HEK293 (cell line): ENCODE data around the gene LRRC53.

Experiments used
- HOXA7 ChIP-seq: sonication (generic); formaldehyde crosslinking; IDR thresholded peaks from 2 replicates; pipeline ENCODE4 v1.8.1; 2022; ENCODE audit warnings: missing genetic modification reagents, borderline replicate concordance
- SALL2 ChIP-seq: fragments of 450-650 bp; formaldehyde crosslinking; IDR thresholded peaks from 2 replicates; pipeline ENCODE4 v1.5.0; 2017; ENCODE audit warnings: missing biosample characterization, mild to moderate bottlenecking, missing genetic modification characterization, borderline replicate concordance
- TCF7L2 ChIP-seq: IDR thresholded peaks from 2 replicates; pipeline ENCODE4 v1.6.1; 2011; ENCODE audit warnings: low read depth, mild to moderate bottlenecking, inconsistent platforms, low read length, moderate library complexity, borderline replicate concordance
- ZNF416 ChIP-seq: fragments of 450-650 bp; formaldehyde crosslinking; IDR thresholded peaks from 2 replicates; pipeline ENCODE4 v1.5.1; 2016; ENCODE audit warnings: missing biosample characterization, missing genetic modification characterization
- TF ChIP-seq, protein P1 (sequence below): fragments of 450-650 bp; formaldehyde crosslinking; IDR thresholded peaks from 2 replicates; pipeline ENCODE4 v1.5.1; 2017; ENCODE audit warnings: missing biosample characterization, missing genetic modification characterization
- TF ChIP-seq, protein P2 (sequence below): fragments of 450-650 bp; formaldehyde crosslinking; IDR thresholded peaks from 2 replicates; pipeline ENCODE4 v1.5.1; 2016; ENCODE audit warnings: missing biosample characterization, missing genetic modification characterization
- TF ChIP-seq, protein P3 (sequence below): fragments of 450-650 bp; formaldehyde crosslinking; IDR thresholded peaks from 2 replicates; pipeline ENCODE4 v1.5.1; 2016; ENCODE audit warnings: missing biosample characterization, missing genetic modification characterization

DNA sequence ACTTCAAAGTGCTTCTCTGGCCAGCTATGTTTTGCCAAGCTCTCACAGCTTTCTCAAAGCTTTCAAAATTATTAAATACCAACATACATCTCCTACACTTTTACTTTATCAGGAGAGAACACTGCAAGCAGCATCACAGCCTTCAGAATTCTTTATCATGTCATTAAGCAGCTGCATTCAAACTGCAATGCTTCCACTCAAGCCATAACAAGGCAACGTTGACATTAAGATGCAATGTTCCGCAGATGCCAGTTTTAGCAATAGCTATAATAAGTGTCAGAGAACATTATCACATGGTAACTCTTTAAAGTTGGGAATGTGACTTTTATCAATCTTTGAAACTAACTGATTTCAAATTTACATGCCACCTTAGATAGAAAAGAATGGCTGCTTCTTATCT lies 91.9 kb downstream of the LRRC53 start:
- TF ChIP-seq, protein P1, sequence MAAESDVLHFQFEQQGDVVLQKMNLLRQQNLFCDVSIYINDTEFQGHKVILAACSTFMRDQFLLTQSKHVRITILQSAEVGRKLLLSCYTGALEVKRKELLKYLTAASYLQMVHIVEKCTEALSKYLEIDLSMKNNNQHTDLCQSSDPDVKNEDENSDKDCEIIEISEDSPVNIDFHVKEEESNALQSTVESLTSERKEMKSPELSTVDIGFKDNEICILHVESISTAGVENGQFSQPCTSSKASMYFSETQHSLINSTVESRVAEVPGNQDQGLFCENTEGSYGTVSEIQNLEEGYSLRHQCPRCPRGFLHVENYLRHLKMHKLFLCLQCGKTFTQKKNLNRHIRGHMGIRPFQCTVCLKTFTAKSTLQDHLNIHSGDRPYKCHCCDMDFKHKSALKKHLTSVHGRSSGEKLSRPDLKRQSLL = no peak
- TF ChIP-seq, protein P2, sequence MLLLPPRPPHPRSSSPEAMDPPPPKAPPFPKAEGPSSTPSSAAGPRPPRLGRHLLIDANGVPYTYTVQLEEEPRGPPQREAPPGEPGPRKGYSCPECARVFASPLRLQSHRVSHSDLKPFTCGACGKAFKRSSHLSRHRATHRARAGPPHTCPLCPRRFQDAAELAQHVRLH = no peak
- TF ChIP-seq ZNF416 (no peak), TCF7L2 (no peak), SALL2 (tag by site-specific recombination) (no peak), HOXA7 (CRISPR knock-in tag) (no peak)
- TF ChIP-seq, protein P3, sequence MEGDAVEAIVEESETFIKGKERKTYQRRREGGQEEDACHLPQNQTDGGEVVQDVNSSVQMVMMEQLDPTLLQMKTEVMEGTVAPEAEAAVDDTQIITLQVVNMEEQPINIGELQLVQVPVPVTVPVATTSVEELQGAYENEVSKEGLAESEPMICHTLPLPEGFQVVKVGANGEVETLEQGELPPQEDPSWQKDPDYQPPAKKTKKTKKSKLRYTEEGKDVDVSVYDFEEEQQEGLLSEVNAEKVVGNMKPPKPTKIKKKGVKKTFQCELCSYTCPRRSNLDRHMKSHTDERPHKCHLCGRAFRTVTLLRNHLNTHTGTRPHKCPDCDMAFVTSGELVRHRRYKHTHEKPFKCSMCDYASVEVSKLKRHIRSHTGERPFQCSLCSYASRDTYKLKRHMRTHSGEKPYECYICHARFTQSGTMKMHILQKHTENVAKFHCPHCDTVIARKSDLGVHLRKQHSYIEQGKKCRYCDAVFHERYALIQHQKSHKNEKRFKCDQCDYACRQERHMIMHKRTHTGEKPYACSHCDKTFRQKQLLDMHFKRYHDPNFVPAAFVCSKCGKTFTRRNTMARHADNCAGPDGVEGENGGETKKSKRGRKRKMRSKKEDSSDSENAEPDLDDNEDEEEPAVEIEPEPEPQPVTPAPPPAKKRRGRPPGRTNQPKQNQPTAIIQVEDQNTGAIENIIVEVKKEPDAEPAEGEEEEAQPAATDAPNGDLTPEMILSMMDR = no peak
